WERI-Rb-1 (cell line): ENCODE data around the gene DOK6.

ENCODE experiments used
- DNase-seq: peaks from one replicate; pipeline ENCODE4 v3.0.0-alpha.2; 2020
- H3K27ac ChIP-seq: fragments of 250-450 bp; sonication (Bioruptor Pico); 2 replicates; pipeline ENCODE4 v1.5.1; 2020; ENCODE audit warnings: mild to moderate bottlenecking, moderate library complexity
- H3K27me3 ChIP-seq: fragments of 250-450 bp; sonication (Bioruptor Pico); 2 replicates; pipeline ENCODE4 v1.5.1; 2021; ENCODE audit warnings: mild to moderate bottlenecking, low read depth, moderate library complexity; ENCODE audit not compliant: insufficient read depth, severe bottlenecking
- H3K36me3 ChIP-seq: fragments of 250-450 bp; sonication (Bioruptor Pico); 2 replicates; pipeline ENCODE4 v1.5.1; 2020; ENCODE audit warnings: mild to moderate bottlenecking, moderate library complexity
- H3K4me3 ChIP-seq: 2 replicates; pipeline ENCODE4 v1.5.1; 2011; ENCODE audit warnings: low read depth, mild to moderate bottlenecking, control low read depth, low read length
- H3K9me3 ChIP-seq: fragments of 250-450 bp; sonication (Bioruptor Pico); 2 replicates; pipeline ENCODE4 v1.5.1; 2021; ENCODE audit warnings: mild to moderate bottlenecking, moderate library complexity; ENCODE audit not compliant: severe bottlenecking
- CTCF ChIP-seq: IDR thresholded peaks from 2 replicates; pipeline ENCODE4 v1.5.1; 2011; ENCODE audit warnings: low read depth, mild to moderate bottlenecking, control low read depth, inconsistent platforms, low read length

DOK6 gene

GRCh38 chr18:69556228-69556627, 155.5 kb downstream of the DOK6 start:
- no peak for TF ChIP-seq CTCF
- H3K4me3 ChIP-seq: no peak overlapping the region
- H3K27me3 ChIP-seq: no peaks in the 10 kb centered on the region
- H3K9me3 ChIP-seq: no peaks in the 10 kb centered on the region
- H3K36me3 ChIP-seq: no peaks in the 10 kb centered on the region
- DNase-seq: no peak
- H3K27ac ChIP-seq: no peak overlapping the region

- no peak for DNase-seq
- H3K27me3 ChIP-seq: no peaks in the 10 kb centered on the region
- H3K36me3 ChIP-seq: no peaks in the 10 kb centered on the region
- H3K9me3 ChIP-seq: no peaks in the 10 kb centered on the region
- TF ChIP-seq CTCF: no peak
- no peak overlapping the region for H3K27ac ChIP-seq
- no peak overlapping the region for H3K4me3 ChIP-seq
Measured at GRCh38 chr18:69557282-69557681, 156.6 kb downstream of the DOK6 start.

GRCh38 chr18:69558052-69558451, 157.4 kb downstream of the DOK6 start:
- no peak for TF ChIP-seq CTCF
- Histone ChIP-seq H3K27me3 (no peaks in the 10 kb centered on the region), H3K36me3 (no peaks in the 10 kb centered on the region), H3K27ac (no peak overlapping the region), H3K9me3 (no peaks in the 10 kb centered on the region), H3K4me3 (no peak overlapping the region)
- DNase-seq: no peak

GRCh38 chr18:69559604-69560003, 158.9 kb downstream of the DOK6 start:
- H3K27ac ChIP-seq: no peak overlapping the region
- H3K36me3 ChIP-seq: no peaks in the 10 kb centered on the region
- no peak for TF ChIP-seq CTCF
- no peaks in the 10 kb centered on the region for H3K9me3 ChIP-seq
- no peak for DNase-seq
- no peaks in the 10 kb centered on the region for H3K27me3 ChIP-seq
- H3K4me3 ChIP-seq: no peak overlapping the region

- Histone ChIP-seq H3K27me3 (no peaks in the 10 kb centered on the region), H3K4me3 (no peak overlapping the region), H3K36me3 (no peaks in the 10 kb centered on the region), H3K9me3 (no peaks in the 10 kb centered on the region), H3K27ac (no peak overlapping the region)
- no peak for DNase-seq
- TF ChIP-seq CTCF: no peak
Measured at GRCh38 chr18:69564602-69565001, 163.9 kb downstream of the DOK6 start.

DNA sequence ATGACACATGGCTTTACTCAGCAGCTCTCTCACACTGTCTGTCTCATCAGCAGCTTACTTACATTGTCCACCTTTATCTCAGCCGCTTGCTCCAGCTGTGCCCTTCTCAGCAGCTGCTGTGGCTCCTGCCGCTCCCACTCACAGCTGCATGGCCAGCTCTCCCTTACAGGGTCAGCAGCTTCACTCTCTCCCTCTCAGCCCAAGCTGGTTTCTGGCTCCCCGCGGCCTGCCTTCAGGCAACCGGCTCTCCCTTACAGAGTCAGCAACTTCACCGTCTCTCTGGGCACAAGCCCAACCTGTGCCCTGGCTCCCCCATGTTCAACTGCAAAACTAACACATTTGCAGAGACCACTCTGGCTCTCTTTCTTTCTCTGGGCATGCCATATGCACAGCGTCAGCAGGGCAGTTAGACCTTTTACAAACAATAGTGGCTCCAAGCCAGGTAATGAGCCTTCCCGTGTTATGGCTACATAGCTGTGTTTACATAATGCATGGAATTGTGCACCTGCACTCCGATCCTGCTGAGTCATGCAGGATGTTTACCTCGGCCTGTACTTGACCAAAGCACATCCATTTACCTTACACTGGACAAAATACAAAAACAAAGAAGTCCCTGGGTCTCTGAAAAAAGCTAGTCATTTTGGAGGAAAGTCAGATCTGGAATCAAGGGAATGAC, 167.3 kb downstream of the DOK6 start:
- H3K27ac ChIP-seq: no peak overlapping the region
- no peak for DNase-seq
- no peaks in the 10 kb centered on the region for H3K27me3 ChIP-seq
- no peaks in the 10 kb centered on the region for H3K9me3 ChIP-seq
- no peaks in the 10 kb centered on the region for H3K36me3 ChIP-seq
- H3K4me3 ChIP-seq: no peak overlapping the region
- TF ChIP-seq CTCF: no peak
